Mesothelial cell of epicardium (in vitro differentiated cells): ENCODE measurements around the gene OGA. TPM values are rescaled to one million over a fixed set of nuclear protein-coding genes. Genes with fewer than 3 reads are reported as not detected.

Experiments
- DNase-seq, 2 experiments: peaks; one replicate each; pipeline ENCODE4 v3.0.0; 2021; ENCODE audit warnings: low spot score in 2 of 2; ENCODE audit not compliant: unreplicated experiment in 2 of 2
- H3K27ac Mint-ChIP-seq: 2 replicates; pipeline ENCODE4 v1.8.0; 2021; ENCODE audit warnings: mixed read lengths
- H3K27me3 Mint-ChIP-seq: 2 replicates; pipeline ENCODE4 v1.8.0; 2021; ENCODE audit warnings: low read depth, mixed read lengths
- H3K36me3 Mint-ChIP-seq: 2 replicates; pipeline ENCODE4 v1.8.0; 2021; ENCODE audit warnings: mixed read lengths
- H3K4me1 Mint-ChIP-seq: 2 replicates; pipeline ENCODE4 v1.8.0; 2021; ENCODE audit warnings: mixed read lengths
- H3K4me3 Mint-ChIP-seq: 2 replicates; pipeline ENCODE4 v1.8.0; 2021; ENCODE audit warnings: mild to moderate bottlenecking, moderate library complexity, mixed read lengths
- H3K9me3 Mint-ChIP-seq: 2 replicates; pipeline ENCODE4 v1.8.0; 2021; ENCODE audit warnings: mixed read lengths
- CTCF ChIP-seq: fragments of 200-600 bp; sonication (generic); IDR thresholded peaks from one replicate; pipeline ENCODE4 v1.5.0; 2021; ENCODE audit warnings: antibody characterized with exemption; ENCODE audit not compliant: unreplicated experiment
- total RNA-seq: library from RNA; stranded (reverse); gene quantifications from 3 replicates; pipeline ENCODE4 v1.2.1, GENCODE V29; 2021

OGA gene
- total RNA-seq, 1 donor from 2014 or later: 168 TPM

- no peak for TF ChIP-seq CTCF
- Mint-ChIP-seq H3K36me3 (peaks cover 17% of the 10 kb centered on the region), H3K4me3 (no peak overlapping the region), H3K27me3 (no peaks in the 10 kb centered on the region), H3K27ac (no peak overlapping the region), H3K4me1 (no peaks in the 10 kb centered on the region), H3K9me3 (peaks cover 17% of the 10 kb centered on the region)
- DNase-seq: no peak
Measured at GRCh38 chr10:101856626-101857025, 38.4 kb upstream of the OGA start.

GRCh38 chr10:101851411-101852116, 33.3 kb upstream of the OGA start:
- H3K9me3 Mint-ChIP-seq: no peaks in the 10 kb centered on the region
- no peak overlapping the region for H3K27ac Mint-ChIP-seq
- TF ChIP-seq CTCF: no peak
- no peak for DNase-seq
- no peaks in the 10 kb centered on the region for H3K4me1 Mint-ChIP-seq
- H3K27me3 Mint-ChIP-seq: no peaks in the 10 kb centered on the region
- peaks cover 2% of the 10 kb centered on the region for H3K36me3 Mint-ChIP-seq
- H3K4me3 Mint-ChIP-seq: no peak overlapping the region

GRCh38 chr10:101850749-101851148, 32.5 kb upstream of the OGA start:
- no peaks in the 10 kb centered on the region for H3K27me3 Mint-ChIP-seq
- DNase-seq: no peak
- TF ChIP-seq CTCF: no peak

GRCh38 chr10:101848894-101849351, 30.7 kb upstream of the OGA start:
- H3K9me3 Mint-ChIP-seq: no peaks in the 10 kb centered on the region
- no peak for TF ChIP-seq CTCF
- no peaks in the 10 kb centered on the region for H3K4me1 Mint-ChIP-seq
- no peak overlapping the region for H3K27ac Mint-ChIP-seq
- no peak for DNase-seq
- no peak overlapping the region for H3K4me3 Mint-ChIP-seq
- H3K27me3 Mint-ChIP-seq: peaks cover 16% of the 10 kb centered on the region
- H3K36me3 Mint-ChIP-seq: peaks cover 2% of the 10 kb centered on the region

More at GRCh38 chr10:101850749-101851148, 32.5 kb upstream of the OGA start:
- Mint-ChIP-seq H3K9me3 (no peaks in the 10 kb centered on the region), H3K4me3 (no peak overlapping the region), H3K27ac (no peak overlapping the region), H3K4me1 (no peaks in the 10 kb centered on the region), H3K36me3 (peaks cover 2% of the 10 kb centered on the region)

GRCh38 chr10:101848408-101848807, 30.2 kb upstream of the OGA start:
- Mint-ChIP-seq H3K4me1 (no peaks in the 10 kb centered on the region), H3K36me3 (peaks cover 2% of the 10 kb centered on the region), H3K9me3 (no peaks in the 10 kb centered on the region), H3K4me3 (no peak overlapping the region), H3K27ac (no peak overlapping the region), H3K27me3 (peaks cover 18% of the 10 kb centered on the region)
- DNase-seq: no peak
- TF ChIP-seq CTCF: no peak
